ENCODE measurements around the gene HCN3. TPM values are rescaled to one million over a fixed set of nuclear protein-coding genes. Genes with fewer than 3 reads are reported as not detected.
"Not testable (repeated sequence)": the region's sequence is repeated elsewhere in the genome, so short reads cannot be mapped to it uniquely, and the experiment has no call there.

HCN3 gene
- total RNA-seq, 1 donor from 2014 or later = 4.1 TPM

- no peak for DNase-seq (ENCODE audit: extremely low spot score, unreplicated experiment)
- Mint-ChIP-seq H3K9me3 (ENCODE audit: unreplicated experiment) (no peaks in the 10 kb centered on the region), H3K4me3 (ENCODE audit: unreplicated experiment) (no peak overlapping the region), H3K36me3 (ENCODE audit: unreplicated experiment) (peaks cover 15% of the 10 kb centered on the region), H3K27ac (ENCODE audit: unreplicated experiment) (no peak overlapping the region), H3K27me3 (ENCODE audit: unreplicated experiment) (no peaks in the 10 kb centered on the region), H3K4me1 (ENCODE audit: unreplicated experiment) (peaks cover 8% of the 10 kb centered on the region)
- TF ChIP-seq CTCF (IDR thresholded peaks at IDR 0.05) = no peak
These were observed 50.7 kb downstream of the HCN3 start for GRCh38 chr1:155327981-155328380.

- not testable (repeated sequence) for H3K9me3 Mint-ChIP-seq (ENCODE audit: unreplicated experiment); DNase-seq (ENCODE audit: extremely low spot score, unreplicated experiment); H3K27me3 Mint-ChIP-seq (ENCODE audit: unreplicated experiment); H3K4me3 Mint-ChIP-seq (ENCODE audit: unreplicated experiment); H3K4me1 Mint-ChIP-seq (ENCODE audit: unreplicated experiment); H3K27ac Mint-ChIP-seq (ENCODE audit: unreplicated experiment)
- H3K36me3 Mint-ChIP-seq (ENCODE audit: unreplicated experiment) = peaks cover 19% of the 10 kb centered on the region
These were observed 51.6 kb downstream of the HCN3 start for GRCh38 chr1:155328856-155329255.

GRCh38 chr1:155329980-155330598, 52.8 kb downstream of the HCN3 start:
- Mint-ChIP-seq H3K27me3 (ENCODE audit: unreplicated experiment) (no peaks in the 10 kb centered on the region), H3K4me1 (ENCODE audit: unreplicated experiment) (peaks cover 8% of the 10 kb centered on the region), H3K27ac (ENCODE audit: unreplicated experiment) (no peak overlapping the region), H3K36me3 (ENCODE audit: unreplicated experiment) (peaks cover 23% of the 10 kb centered on the region), H3K4me3 (ENCODE audit: unreplicated experiment) (no peak overlapping the region), H3K9me3 (ENCODE audit: unreplicated experiment) (no peaks in the 10 kb centered on the region)
- no peak for TF ChIP-seq CTCF (IDR thresholded peaks at IDR 0.05)
- no peak for DNase-seq (ENCODE audit: extremely low spot score, unreplicated experiment)

GRCh38 chr1:155334962-155335361, 57.7 kb downstream of the HCN3 start:
- TF ChIP-seq CTCF (IDR thresholded peaks at IDR 0.05) = no peak
- peaks cover 40% of the 10 kb centered on the region for H3K36me3 Mint-ChIP-seq (ENCODE audit: unreplicated experiment)
- H3K4me1 Mint-ChIP-seq (ENCODE audit: unreplicated experiment) = no peaks in the 10 kb centered on the region
- DNase-seq (ENCODE audit: extremely low spot score, unreplicated experiment) = no peak
- no peak overlapping the region for H3K27ac Mint-ChIP-seq (ENCODE audit: unreplicated experiment)
- no peaks in the 10 kb centered on the region for H3K27me3 Mint-ChIP-seq (ENCODE audit: unreplicated experiment)
- no peak overlapping the region for H3K4me3 Mint-ChIP-seq (ENCODE audit: unreplicated experiment)
- no peaks in the 10 kb centered on the region for H3K9me3 Mint-ChIP-seq (ENCODE audit: unreplicated experiment)

Other genes starting within 250 kb of the HCN3 start
- 0.75 and 1.0 TPM in 2 replicates for gene DCST2, start 243.7 kb upstream of the HCN3 start, total RNA-seq
- gene DCST1, start 243.6 kb upstream of the HCN3 start, total RNA-seq = not detected in 2 replicates
- 88.4 and 89.4 TPM in 2 replicates for gene ADAM15, start 226.1 kb upstream of the HCN3 start, total RNA-seq
- 10.1 and 12.4 TPM in 2 replicates for gene EFNA4, start 213.7 kb upstream of the HCN3 start, total RNA-seq
- gene EFNA3, start 198.6 kb upstream of the HCN3 start, total RNA-seq = 2.1 and 2.9 TPM in 2 replicates
- 29.3 and 31.3 TPM in 2 replicates for gene EFNA1, start 149.6 kb upstream of the HCN3 start, total RNA-seq
- gene SLC50A1, start 141.6 kb upstream of the HCN3 start, total RNA-seq = 26.5 and 26.6 TPM in 2 replicates
- 61.3 and 64.4 TPM in 2 replicates for gene DPM3, start 136.9 kb upstream of the HCN3 start, total RNA-seq
- 190 and 201 TPM in 2 replicates for gene KRTCAP2, start 104.2 kb upstream of the HCN3 start, total RNA-seq
- gene TRIM46, start 103.6 kb upstream of the HCN3 start, total RNA-seq = 6.1 and 7.7 TPM in 2 replicates
- 55.4 and 57.2 TPM in 2 replicates for gene THBS3, start 69.6 kb upstream of the HCN3 start, total RNA-seq
- 31.9 and 33.2 TPM in 2 replicates for gene MTX1, start 68.8 kb upstream of the HCN3 start, total RNA-seq
- gene ENTREP3, start 22.0 kb upstream of the HCN3 start, total RNA-seq = 36.6 and 37.6 TPM in 2 replicates
- gene SCAMP3, start 15.1 kb upstream of the HCN3 start, total RNA-seq = 73.7 and 74.6 TPM in 2 replicates
- gene CLK2, start 4.0 kb upstream of the HCN3 start, total RNA-seq = 53.7 and 63.5 TPM in 2 replicates
- not detected in 2 replicates for gene PKLR, start 24.0 kb downstream of the HCN3 start, total RNA-seq
- 119 and 127 TPM in 2 replicates for gene FDPS, start 31.4 kb downstream of the HCN3 start, total RNA-seq
- 34.4 and 35.4 TPM in 2 replicates for gene RUSC1, start 43.4 kb downstream of the HCN3 start, total RNA-seq